ENCODE results near the gene SNX8. TPM values are rescaled to one million over a fixed set of nuclear protein-coding genes. Genes with fewer than 3 reads are reported as not detected.
A peak's percentile ranks its signal among the peaks of the same experiment; 100 is the strongest.

SNX8 gene
- total RNA-seq, 3 donors from 2014 or later, result 8.8 to 32.3 (median 20.3) TPM

GRCh38 chr7:2251841-2252771 lies 62.1 kb downstream of the SNX8 start:
- H3K36me3 ChIP-seq, result no peaks in the 10 kb centered on the region
- intact Hi-C loops (cut with DNase I; ENCODE audit: low total_unique reads), result no loop called here
- H3K27me3 ChIP-seq, result no peaks in the 10 kb centered on the region
- no peak overlapping the region for H3K27ac ChIP-seq
- peaks cover 0 to 5% of the 10 kb centered on the region in 2 donors for H3K4me1 ChIP-seq
- no peak for DNase-seq (ENCODE audit: low spot score in 2 of 2)
- no peak for TF ChIP-seq POLR2A (IDR thresholded peaks at IDR 0.05)
- no peak for TF ChIP-seq CTCF (IDR thresholded peaks at IDR 0.05)
- TF ChIP-seq POLR2AphosphoS5 (IDR thresholded peaks at IDR 0.05), result no peak
- H3K9me3 ChIP-seq, result no peaks in the 10 kb centered on the region
- H3K4me3 ChIP-seq, result no peak overlapping the region

- H3K4me3 ChIP-seq, result no peak overlapping the region
- intact Hi-C loops (cut with DNase I; ENCODE audit: low total_unique reads), result no loop called here
- H3K36me3 ChIP-seq, result no peaks in the 10 kb centered on the region
- H3K27ac ChIP-seq, result no peak overlapping the region
- H3K4me1 ChIP-seq, result peaks cover 0 to 5% of the 10 kb centered on the region in 2 donors
- TF ChIP-seq POLR2A (IDR thresholded peaks at IDR 0.05) (no peak), POLR2AphosphoS5 (IDR thresholded peaks at IDR 0.05) (no peak), CTCF (IDR thresholded peaks at IDR 0.05) (no peak)
- no peaks in the 10 kb centered on the region for H3K27me3 ChIP-seq
- no peaks in the 10 kb centered on the region for H3K9me3 ChIP-seq
- no peak for DNase-seq (ENCODE audit: low spot score in 2 of 2)
Observed at GRCh38 chr7:2251381-2251780, 62.9 kb downstream of the SNX8 start.

GRCh38 chr7:2249744-2250323 lies 64.4 kb downstream of the SNX8 start:
- no peak for DNase-seq (ENCODE audit: low spot score in 2 of 2)
- Histone ChIP-seq H3K9me3 (no peaks in the 10 kb centered on the region), H3K27ac (peak overlapping the region; percentile 76 to 85), H3K36me3 (no peaks in the 10 kb centered on the region), H3K4me3 (no peak overlapping the region), H3K4me1 (peaks cover 0 to 5% of the 10 kb centered on the region in 2 donors), H3K27me3 (no peaks in the 10 kb centered on the region)
- no peak for TF ChIP-seq CTCF (IDR thresholded peaks at IDR 0.05)
- TF ChIP-seq POLR2AphosphoS5 (IDR thresholded peaks at IDR 0.05), result no peak
- no peak for TF ChIP-seq POLR2A (IDR thresholded peaks at IDR 0.05)
- intact Hi-C loops (cut with DNase I; ENCODE audit: low total_unique reads), result loop anchor here (10.0 kb wide), 2 partner anchors 95 to 365 kb away; no protein-coding TSS in a partner anchor

- Histone ChIP-seq H3K4me3 (peak overlapping the region in 1 of 3 donors; percentile 8), H3K9me3 (no peaks in the 10 kb centered on the region)
- intact Hi-C loops (cut with DNase I; ENCODE audit: low total_unique reads), result loop anchor here (10.0 kb wide), 2 partner anchors 96 to 366 kb away; no protein-coding TSS in a partner anchor
Observed at GRCh38 chr7:2248984-2249694, 65.1 kb downstream of the SNX8 start.

More at GRCh38 chr7:2248984-2249694, 65.1 kb downstream of the SNX8 start:
- Histone ChIP-seq H3K4me1 (peaks cover 0 to 5% of the 10 kb centered on the region in 2 donors), H3K27ac (peak overlapping the region; percentile 76 to 85), H3K36me3 (no peaks in the 10 kb centered on the region), H3K27me3 (no peaks in the 10 kb centered on the region)
- TF ChIP-seq CTCF (IDR thresholded peaks at IDR 0.05), result no peak
- peak in 1 of 3 donors; percentile 17 for TF ChIP-seq POLR2AphosphoS5 (IDR thresholded peaks at IDR 0.05)
- DNase-seq (ENCODE audit: low spot score in 2 of 2), result peak in 1 of 2 donors; percentile 64
